Measurements from ENCODE around the gene AP2A2. TPM values are rescaled to one million over a fixed set of nuclear protein-coding genes. Genes with fewer than 3 reads are reported as not detected.

The AP2A2 gene
- total and polyA plus RNA-seq, 2 donors = 14.6 to 57.2 TPM

GRCh38 chr11:887589-887988 lies 38.1 kb upstream of the AP2A2 start:
- Histone ChIP-seq H3K27me3 (ENCODE audit: control insufficient read depth in 2 of 2, insufficient read depth in 1 of 2, low read length in 1 of 2) (no peaks in the 10 kb centered on the region), H3K4me1 (ENCODE audit: control insufficient read depth in 2 of 2, insufficient read depth in 2 of 2, low read length in 2 of 2) (no peaks in the 10 kb centered on the region), H3K9me3 (ENCODE audit: control insufficient read depth in 2 of 2, insufficient read depth in 1 of 2, low read length in 1 of 2) (no peaks in the 10 kb centered on the region), H3K27ac (ENCODE audit: low read depth in 1 of 2, low read length in 1 of 2) (no peak overlapping the region), H3K36me3 (ENCODE audit: control insufficient read depth in 2 of 2, insufficient read depth in 2 of 2, low read length in 1 of 2) (peaks cover 4 to 29% of the 10 kb centered on the region in 2 donors), H3K4me3 (ENCODE audit: low read length in 2 of 2) (no peak overlapping the region)
- 98% methylated on average over 14 of the region's 14 CpGs for WGBS
- no peak for DNase-seq (ENCODE audit: low read depth in 6 of 9, low spot score in 9 of 9)

GRCh38 chr11:888310-889212 lies 37.1 kb upstream of the AP2A2 start:
- Histone ChIP-seq H3K27me3 (ENCODE audit: control insufficient read depth in 2 of 2, insufficient read depth in 1 of 2, low read length in 1 of 2) (no peaks in the 10 kb centered on the region), H3K36me3 (ENCODE audit: control insufficient read depth in 2 of 2, insufficient read depth in 2 of 2, low read length in 1 of 2) (peaks cover 2 to 23% of the 10 kb centered on the region in 2 donors), H3K9me3 (ENCODE audit: control insufficient read depth in 2 of 2, insufficient read depth in 1 of 2, low read length in 1 of 2) (no peaks in the 10 kb centered on the region), H3K4me3 (ENCODE audit: low read length in 2 of 2) (no peak overlapping the region), H3K27ac (ENCODE audit: low read depth in 1 of 2, low read length in 1 of 2) (no peak overlapping the region), H3K4me1 (ENCODE audit: control insufficient read depth in 2 of 2, insufficient read depth in 2 of 2, low read length in 2 of 2) (no peaks in the 10 kb centered on the region)
- 95% methylated on average over 45 of the region's 45 CpGs for WGBS
- no peak for DNase-seq (ENCODE audit: low read depth in 6 of 9, low spot score in 9 of 9)

GRCh38 chr11:889257-889656 lies 36.4 kb upstream of the AP2A2 start:
- H3K27ac ChIP-seq (ENCODE audit: low read depth in 1 of 2, low read length in 1 of 2) = no peak overlapping the region
- H3K36me3 ChIP-seq (ENCODE audit: control insufficient read depth in 2 of 2, insufficient read depth in 2 of 2, low read length in 1 of 2) = peaks cover 2 to 17% of the 10 kb centered on the region in 2 donors
- DNase-seq (ENCODE audit: low read depth in 6 of 9, low spot score in 9 of 9) = no peak
- H3K27me3 ChIP-seq (ENCODE audit: control insufficient read depth in 2 of 2, insufficient read depth in 1 of 2, low read length in 1 of 2) = no peaks in the 10 kb centered on the region
- H3K4me3 ChIP-seq (ENCODE audit: low read length in 2 of 2) = no peak overlapping the region
- no peaks in the 10 kb centered on the region for H3K9me3 ChIP-seq (ENCODE audit: control insufficient read depth in 2 of 2, insufficient read depth in 1 of 2, low read length in 1 of 2)
- WGBS = 98% methylated on average over 13 of the region's 13 CpGs
- no peaks in the 10 kb centered on the region for H3K4me1 ChIP-seq (ENCODE audit: control insufficient read depth in 2 of 2, insufficient read depth in 2 of 2, low read length in 2 of 2)

GRCh38 chr11:889687-890475 lies 35.8 kb upstream of the AP2A2 start:
- H3K9me3 ChIP-seq (ENCODE audit: control insufficient read depth in 2 of 2, insufficient read depth in 1 of 2, low read length in 1 of 2) = no peaks in the 10 kb centered on the region
- WGBS = 96% methylated on average over 32 of the region's 32 CpGs
- no peaks in the 10 kb centered on the region for H3K4me1 ChIP-seq (ENCODE audit: control insufficient read depth in 2 of 2, insufficient read depth in 2 of 2, low read length in 2 of 2)
- no peak overlapping the region for H3K4me3 ChIP-seq (ENCODE audit: low read length in 2 of 2)
- no peaks in the 10 kb centered on the region for H3K27me3 ChIP-seq (ENCODE audit: control insufficient read depth in 2 of 2, insufficient read depth in 1 of 2, low read length in 1 of 2)
- H3K27ac ChIP-seq (ENCODE audit: low read depth in 1 of 2, low read length in 1 of 2) = no peak overlapping the region
- peaks cover 2 to 17% of the 10 kb centered on the region in 2 donors for H3K36me3 ChIP-seq (ENCODE audit: control insufficient read depth in 2 of 2, insufficient read depth in 2 of 2, low read length in 1 of 2)
- DNase-seq (ENCODE audit: low read depth in 6 of 9, low spot score in 9 of 9) = no peak

- Histone ChIP-seq H3K36me3 (ENCODE audit: control insufficient read depth in 2 of 2, insufficient read depth in 2 of 2, low read length in 1 of 2) (peaks cover 2 to 13% of the 10 kb centered on the region in 2 donors), H3K4me1 (ENCODE audit: control insufficient read depth in 2 of 2, insufficient read depth in 2 of 2, low read length in 2 of 2) (no peaks in the 10 kb centered on the region), H3K4me3 (ENCODE audit: low read length in 2 of 2) (no peak overlapping the region), H3K27ac (ENCODE audit: low read depth in 1 of 2, low read length in 1 of 2) (no peak overlapping the region), H3K27me3 (ENCODE audit: control insufficient read depth in 2 of 2, insufficient read depth in 1 of 2, low read length in 1 of 2) (no peaks in the 10 kb centered on the region), H3K9me3 (ENCODE audit: control insufficient read depth in 2 of 2, insufficient read depth in 1 of 2, low read length in 1 of 2) (no peaks in the 10 kb centered on the region)
- 94% methylated on average over 27 of the region's 27 CpGs for WGBS
- no peak for DNase-seq (ENCODE audit: low read depth in 6 of 9, low spot score in 9 of 9)
Measured at GRCh38 chr11:890794-891540, 34.7 kb upstream of the AP2A2 start.

- 96% methylated on average over 13 of the region's 13 CpGs for WGBS
Measured at GRCh38 chr11:893008-893654, 32.5 kb upstream of the AP2A2 start.

GRCh38 chr11:894575-895201 lies 31.0 kb upstream of the AP2A2 start:
- peaks cover 11 to 23% of the 10 kb centered on the region in 2 donors for H3K36me3 ChIP-seq (ENCODE audit: control insufficient read depth in 2 of 2, insufficient read depth in 2 of 2, low read length in 1 of 2)
- WGBS = 97% methylated on average over 12 of the region's 12 CpGs
- H3K4me3 ChIP-seq (ENCODE audit: low read length in 2 of 2) = no peak overlapping the region
- no peaks in the 10 kb centered on the region for H3K9me3 ChIP-seq (ENCODE audit: control insufficient read depth in 2 of 2, insufficient read depth in 1 of 2, low read length in 1 of 2)
- no peak for DNase-seq (ENCODE audit: low read depth in 6 of 9, low spot score in 9 of 9)
- H3K4me1 ChIP-seq (ENCODE audit: control insufficient read depth in 2 of 2, insufficient read depth in 2 of 2, low read length in 2 of 2) = no peaks in the 10 kb centered on the region
- H3K27me3 ChIP-seq (ENCODE audit: control insufficient read depth in 2 of 2, insufficient read depth in 1 of 2, low read length in 1 of 2) = no peaks in the 10 kb centered on the region
- H3K27ac ChIP-seq (ENCODE audit: low read depth in 1 of 2, low read length in 1 of 2) = no peak overlapping the region

More at GRCh38 chr11:893008-893654, 32.5 kb upstream of the AP2A2 start:
- no peak for DNase-seq (ENCODE audit: low read depth in 6 of 9, low spot score in 9 of 9)
- peaks cover 2 to 7% of the 10 kb centered on the region in 2 donors for H3K36me3 ChIP-seq (ENCODE audit: control insufficient read depth in 2 of 2, insufficient read depth in 2 of 2, low read length in 1 of 2)
- H3K27ac ChIP-seq (ENCODE audit: low read depth in 1 of 2, low read length in 1 of 2) = no peak overlapping the region
- no peaks in the 10 kb centered on the region for H3K4me1 ChIP-seq (ENCODE audit: control insufficient read depth in 2 of 2, insufficient read depth in 2 of 2, low read length in 2 of 2)
- H3K9me3 ChIP-seq (ENCODE audit: control insufficient read depth in 2 of 2, insufficient read depth in 1 of 2, low read length in 1 of 2) = no peaks in the 10 kb centered on the region
- H3K4me3 ChIP-seq (ENCODE audit: low read length in 2 of 2) = no peak overlapping the region
- H3K27me3 ChIP-seq (ENCODE audit: control insufficient read depth in 2 of 2, insufficient read depth in 1 of 2, low read length in 1 of 2) = no peaks in the 10 kb centered on the region

- WGBS = 94% methylated on average over 26 of the region's 26 CpGs
- Histone ChIP-seq H3K4me3 (ENCODE audit: low read length in 2 of 2) (no peak overlapping the region), H3K27me3 (ENCODE audit: control insufficient read depth in 2 of 2, insufficient read depth in 1 of 2, low read length in 1 of 2) (no peaks in the 10 kb centered on the region), H3K9me3 (ENCODE audit: control insufficient read depth in 2 of 2, insufficient read depth in 1 of 2, low read length in 1 of 2) (no peaks in the 10 kb centered on the region), H3K4me1 (ENCODE audit: control insufficient read depth in 2 of 2, insufficient read depth in 2 of 2, low read length in 2 of 2) (no peaks in the 10 kb centered on the region), H3K27ac (ENCODE audit: low read depth in 1 of 2, low read length in 1 of 2) (no peak overlapping the region), H3K36me3 (ENCODE audit: control insufficient read depth in 2 of 2, insufficient read depth in 2 of 2, low read length in 1 of 2) (peaks cover 17 to 31% of the 10 kb centered on the region in 2 donors)
- DNase-seq (ENCODE audit: low read depth in 6 of 9, low spot score in 9 of 9) = no peak
Measured at GRCh38 chr11:895331-896110, 30.1 kb upstream of the AP2A2 start.

All from thymus (tissue), 11 donors.